Astrocyte of the cerebellum (primary cell): Measurements from ENCODE around the gene GPD1L.
A peak's percentile ranks its signal among the peaks of the same experiment; 100 is the strongest.

ENCODE experiments used
- DNase-seq: peaks from one replicate; pipeline ENCODE4 v3.0.0-alpha.2; 2011; ENCODE audit warnings: low read depth
- H3K4me3 ChIP-seq: 2 replicates; pipeline ENCODE4 v1.5.1; 2011; ENCODE audit warnings: mild to moderate bottlenecking, low read depth, low read length, moderate library complexity
- CTCF ChIP-seq: IDR thresholded peaks from 2 replicates; pipeline ENCODE4 v1.5.1; 2012; ENCODE audit warnings: low read length, low read depth, moderate library complexity, mild to moderate bottlenecking; ENCODE audit errors: missing control alignments
- in situ Hi-C: cut with HindIII; loops from 2 replicates; pipeline ENCODE4 v1.10.0; 2017; ENCODE audit warnings: low sequenced_read_pairs

GPD1L gene

GRCh38 chr3:32172420-32172819 is 66.0 kb downstream of the GPD1L start:
- no peak for DNase-seq
- in situ Hi-C loops = no loop called here

GRCh38 chr3:32175607-32176197 is 69.3 kb downstream of the GPD1L start:
- peak; percentile 44 for DNase-seq
- in situ Hi-C loops = loop anchor here (5.0 kb wide), 1 partner anchor 62 kb away; the partner anchor contains the start of gene CMTM8
- TF ChIP-seq CTCF = peak; percentile 64
- no peak overlapping the region for H3K4me3 ChIP-seq

More at GRCh38 chr3:32172420-32172819, 66.0 kb downstream of the GPD1L start:
- no peak overlapping the region for H3K4me3 ChIP-seq
- TF ChIP-seq CTCF = no peak

GRCh38 chr3:32176989-32177701 is 70.7 kb downstream of the GPD1L start:
- peak; percentile 70 for TF ChIP-seq CTCF
- in situ Hi-C loops = loop anchor here (5.0 kb wide), 1 partner anchor 60 kb away; the partner anchor contains the start of gene CMTM8
- DNase-seq = peak; percentile 28
- no peak overlapping the region for H3K4me3 ChIP-seq

- DNase-seq = peak; percentile 47
- H3K4me3 ChIP-seq = no peak overlapping the region
- TF ChIP-seq CTCF = peak; percentile 93
- in situ Hi-C loops = loop anchor here (5.0 kb wide), 1 partner anchor 60 kb away; the partner anchor contains the start of gene CMTM8
These were observed 71.3 kb downstream of the GPD1L start for GRCh38 chr3:32177702-32178198.

GRCh38 chr3:32180141-32180784 is 73.8 kb downstream of the GPD1L start:
- DNase-seq = no peak
- H3K4me3 ChIP-seq = no peak overlapping the region
- in situ Hi-C loops = no loop called here
- no peak for TF ChIP-seq CTCF

GRCh38 chr3:32181365-32181764 is 74.9 kb downstream of the GPD1L start:
- H3K4me3 ChIP-seq = no peak overlapping the region
- DNase-seq = no peak
- in situ Hi-C loops = no loop called here
- no peak for TF ChIP-seq CTCF
